ENCODE measurements around the gene GUCY1A2.
A peak's percentile ranks its signal among the peaks of the same experiment; 100 is the strongest.

GUCY1A2 gene

DNA sequence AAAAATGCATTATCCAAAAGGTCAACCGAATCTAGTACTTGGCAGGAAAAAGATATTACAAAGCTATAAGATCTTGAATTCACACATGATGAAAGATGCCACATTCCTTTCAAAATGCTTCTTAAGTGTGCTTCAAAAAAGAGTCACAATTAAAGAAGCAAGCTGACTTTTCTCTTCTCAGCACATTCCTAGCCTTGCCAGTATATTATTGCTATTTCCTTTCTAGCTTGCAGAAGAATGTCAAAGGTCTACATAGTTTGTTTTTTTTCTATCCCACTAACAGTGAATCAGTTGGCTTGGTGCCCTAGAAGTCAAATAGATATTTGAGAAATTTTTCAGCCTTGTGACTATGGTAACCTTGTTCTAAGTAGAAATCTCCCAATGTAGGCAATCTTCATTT is 56.8 kb downstream of the GUCY1A2 start:
- H2AFZ ChIP-seq (ENCODE audit: low read length): peak overlapping the region; percentile 35
- H2BK120ac ChIP-seq (ENCODE audit: low read depth, low read length): no peak overlapping the region
- no peak overlapping the region for H3K23ac ChIP-seq (ENCODE audit: low read depth, low read length, poor library complexity)
- DNase-seq (ENCODE audit: low spot score): no peak
- H3K4me2 ChIP-seq (ENCODE audit: insufficient read depth, low read length, poor library complexity, severe bottlenecking): no peak overlapping the region
- H3K36me3 ChIP-seq (replicated peaks in 1 of 2; ENCODE audit: control insufficient read depth in 2 of 2, insufficient read depth in 2 of 2, low read length in 2 of 2): no peaks in the 10 kb centered on the region
- H3K9me3 ChIP-seq (replicated peaks in 1 of 2; ENCODE audit: control insufficient read depth in 2 of 2, insufficient read depth in 1 of 2, low read depth in 1 of 2, low read length in 2 of 2): no peaks in the 10 kb centered on the region
- no peak overlapping the region for H2BK12ac ChIP-seq (ENCODE audit: low read length)
- peaks cover 13 to 21% of the 10 kb centered on the region in 2 donors for H3K4me1 ChIP-seq (ENCODE audit: control insufficient read depth in 2 of 2, insufficient read depth in 1 of 2, low read depth in 1 of 2, low read length in 2 of 2)
- H3K4me3 ChIP-seq (ENCODE audit: low read length in 2 of 2): no peak overlapping the region
- H2BK5ac ChIP-seq (ENCODE audit: low read length): no peak overlapping the region
- H3K18ac ChIP-seq (ENCODE audit: low read length): no peak overlapping the region
- no peak overlapping the region for H2AK5ac ChIP-seq (ENCODE audit: low read depth, low read length)
- no peak overlapping the region for H2BK15ac ChIP-seq (ENCODE audit: low read length)
- H4K8ac ChIP-seq (ENCODE audit: low read depth, low read length): no peak overlapping the region
- H3K14ac ChIP-seq (ENCODE audit: low read length): no peak overlapping the region
- WGBS, 2 donors (ENCODE audit: extremely low coverage in 2 of 2, insufficient read length in 2 of 2, insufficient replicate concordance in 1 of 2): no CpG with 5 or more reads among the region's 1 CpG
- H3K79me1 ChIP-seq (ENCODE audit: low read depth, low read length): no peaks in the 10 kb centered on the region
- H3K27me3 ChIP-seq (ENCODE audit: control insufficient read depth in 3 of 3, insufficient read depth in 3 of 3, low read depth in 1 of 3, low read length in 3 of 3): no peaks in the 10 kb centered on the region
- H3K4ac ChIP-seq (ENCODE audit: low read length): no peak overlapping the region
- H3K9ac ChIP-seq (ENCODE audit: low read depth, low read length, poor library complexity): no peak overlapping the region
- no peak overlapping the region for H3K27ac ChIP-seq (replicated peaks; ENCODE audit: low read length)
- H4K91ac ChIP-seq (ENCODE audit: low read depth, low read length, poor library complexity): no peak overlapping the region

GRCh38 chr11:106961048-106961447 is 57.2 kb downstream of the GUCY1A2 start:
- peaks cover 13 to 21% of the 10 kb centered on the region in 2 donors for H3K4me1 ChIP-seq (ENCODE audit: control insufficient read depth in 2 of 2, insufficient read depth in 1 of 2, low read depth in 1 of 2, low read length in 2 of 2)
- H3K18ac ChIP-seq (ENCODE audit: low read length): no peak overlapping the region
- WGBS, 2 donors (ENCODE audit: extremely low coverage in 2 of 2, insufficient read length in 2 of 2, insufficient replicate concordance in 1 of 2): no CpG with 5 or more reads among the region's 1 CpG
- H2BK12ac ChIP-seq (ENCODE audit: low read length): no peak overlapping the region
- H3K27ac ChIP-seq (replicated peaks; ENCODE audit: low read length): no peak overlapping the region
- no peak overlapping the region for H2BK15ac ChIP-seq (ENCODE audit: low read length)
- no peak overlapping the region for H2BK120ac ChIP-seq (ENCODE audit: low read depth, low read length)
- H4K8ac ChIP-seq (ENCODE audit: low read depth, low read length): no peak overlapping the region
- H3K9me3 ChIP-seq (replicated peaks in 1 of 2; ENCODE audit: control insufficient read depth in 2 of 2, insufficient read depth in 1 of 2, low read depth in 1 of 2, low read length in 2 of 2): no peaks in the 10 kb centered on the region
- no peak overlapping the region for H2AK5ac ChIP-seq (ENCODE audit: low read depth, low read length)
- no peak overlapping the region for H2BK5ac ChIP-seq (ENCODE audit: low read length)
- DNase-seq (ENCODE audit: low spot score): no peak
- H4K91ac ChIP-seq (ENCODE audit: low read depth, low read length, poor library complexity): no peak overlapping the region
- H3K23ac ChIP-seq (ENCODE audit: low read depth, low read length, poor library complexity): no peak overlapping the region
- H3K79me1 ChIP-seq (ENCODE audit: low read depth, low read length): no peaks in the 10 kb centered on the region
- no peak overlapping the region for H3K4ac ChIP-seq (ENCODE audit: low read length)
- H3K36me3 ChIP-seq (replicated peaks in 1 of 2; ENCODE audit: control insufficient read depth in 2 of 2, insufficient read depth in 2 of 2, low read length in 2 of 2): no peaks in the 10 kb centered on the region
- H2AFZ ChIP-seq (ENCODE audit: low read length): peak overlapping the region; percentile 35
- H3K27me3 ChIP-seq (ENCODE audit: control insufficient read depth in 3 of 3, insufficient read depth in 3 of 3, low read depth in 1 of 3, low read length in 3 of 3): no peaks in the 10 kb centered on the region
- no peak overlapping the region for H3K4me2 ChIP-seq (ENCODE audit: insufficient read depth, low read length, poor library complexity, severe bottlenecking)
- H3K4me3 ChIP-seq (ENCODE audit: low read length in 2 of 2): no peak overlapping the region
- no peak overlapping the region for H3K9ac ChIP-seq (ENCODE audit: low read depth, low read length, poor library complexity)
- no peak overlapping the region for H3K14ac ChIP-seq (ENCODE audit: low read length)

GRCh38 chr11:106959800-106960199 is 58.5 kb downstream of the GUCY1A2 start:
- no peaks in the 10 kb centered on the region for H3K79me1 ChIP-seq (ENCODE audit: low read depth, low read length)
- H3K4ac ChIP-seq (ENCODE audit: low read length): no peak overlapping the region
- H3K14ac ChIP-seq (ENCODE audit: low read length): no peak overlapping the region
- H3K18ac ChIP-seq (ENCODE audit: low read length): no peak overlapping the region
- H3K23ac ChIP-seq (ENCODE audit: low read depth, low read length, poor library complexity): no peak overlapping the region
- H3K4me3 ChIP-seq (ENCODE audit: low read length in 2 of 2): no peak overlapping the region
- H3K27me3 ChIP-seq (ENCODE audit: control insufficient read depth in 3 of 3, insufficient read depth in 3 of 3, low read depth in 1 of 3, low read length in 3 of 3): no peaks in the 10 kb centered on the region
- H2BK120ac ChIP-seq (ENCODE audit: low read depth, low read length): no peak overlapping the region
- no peaks in the 10 kb centered on the region for H3K9me3 ChIP-seq (replicated peaks in 1 of 2; ENCODE audit: control insufficient read depth in 2 of 2, insufficient read depth in 1 of 2, low read depth in 1 of 2, low read length in 2 of 2)
- WGBS, 2 donors (ENCODE audit: extremely low coverage in 2 of 2, insufficient read length in 2 of 2, insufficient replicate concordance in 1 of 2): no CpG with 5 or more reads among the region's 1 CpG
- H2AFZ ChIP-seq (ENCODE audit: low read length): peak overlapping the region; percentile 39
- no peaks in the 10 kb centered on the region for H3K36me3 ChIP-seq (replicated peaks in 1 of 2; ENCODE audit: control insufficient read depth in 2 of 2, insufficient read depth in 2 of 2, low read length in 2 of 2)
- H4K8ac ChIP-seq (ENCODE audit: low read depth, low read length): no peak overlapping the region
- no peak overlapping the region for H2AK5ac ChIP-seq (ENCODE audit: low read depth, low read length)
- H4K91ac ChIP-seq (ENCODE audit: low read depth, low read length, poor library complexity): no peak overlapping the region
- H3K4me2 ChIP-seq (ENCODE audit: insufficient read depth, low read length, poor library complexity, severe bottlenecking): no peak overlapping the region
- peaks cover 13 to 21% of the 10 kb centered on the region in 2 donors for H3K4me1 ChIP-seq (ENCODE audit: control insufficient read depth in 2 of 2, insufficient read depth in 1 of 2, low read depth in 1 of 2, low read length in 2 of 2)
- DNase-seq (ENCODE audit: low spot score): no peak
- H2BK15ac ChIP-seq (ENCODE audit: low read length): no peak overlapping the region
- H3K9ac ChIP-seq (ENCODE audit: low read depth, low read length, poor library complexity): no peak overlapping the region
- no peak overlapping the region for H2BK5ac ChIP-seq (ENCODE audit: low read length)
- H3K27ac ChIP-seq (replicated peaks; ENCODE audit: low read length): no peak overlapping the region
- H2BK12ac ChIP-seq (ENCODE audit: low read length): no peak overlapping the region

GRCh38 chr11:106959386-106959785 is 58.9 kb downstream of the GUCY1A2 start:
- peak overlapping the region; percentile 39 for H2AFZ ChIP-seq (ENCODE audit: low read length)
- H3K4me2 ChIP-seq (ENCODE audit: insufficient read depth, low read length, poor library complexity, severe bottlenecking): no peak overlapping the region
- no peaks in the 10 kb centered on the region for H3K79me1 ChIP-seq (ENCODE audit: low read depth, low read length)
- no peak overlapping the region for H2BK120ac ChIP-seq (ENCODE audit: low read depth, low read length)
- no peak overlapping the region for H4K8ac ChIP-seq (ENCODE audit: low read depth, low read length)
- no peak overlapping the region for H3K23ac ChIP-seq (ENCODE audit: low read depth, low read length, poor library complexity)
- no peak overlapping the region for H3K4me3 ChIP-seq (ENCODE audit: low read length in 2 of 2)
- no peak overlapping the region for H2AK5ac ChIP-seq (ENCODE audit: low read depth, low read length)
- no CpG with 5 or more reads among the region's 3 CpGs for WGBS, 2 donors (ENCODE audit: extremely low coverage in 2 of 2, insufficient read length in 2 of 2, insufficient replicate concordance in 1 of 2)
- no peak overlapping the region for H3K4ac ChIP-seq (ENCODE audit: low read length)
- H2BK5ac ChIP-seq (ENCODE audit: low read length): no peak overlapping the region
- H3K9me3 ChIP-seq (replicated peaks in 1 of 2; ENCODE audit: control insufficient read depth in 2 of 2, insufficient read depth in 1 of 2, low read depth in 1 of 2, low read length in 2 of 2): no peaks in the 10 kb centered on the region
- H3K27me3 ChIP-seq (ENCODE audit: control insufficient read depth in 3 of 3, insufficient read depth in 3 of 3, low read depth in 1 of 3, low read length in 3 of 3): no peaks in the 10 kb centered on the region
- H3K9ac ChIP-seq (ENCODE audit: low read depth, low read length, poor library complexity): no peak overlapping the region
- H3K18ac ChIP-seq (ENCODE audit: low read length): no peak overlapping the region
- no peak overlapping the region for H2BK12ac ChIP-seq (ENCODE audit: low read length)
- H3K36me3 ChIP-seq (replicated peaks in 1 of 2; ENCODE audit: control insufficient read depth in 2 of 2, insufficient read depth in 2 of 2, low read length in 2 of 2): no peaks in the 10 kb centered on the region
- H4K91ac ChIP-seq (ENCODE audit: low read depth, low read length, poor library complexity): no peak overlapping the region
- peaks cover 13 to 21% of the 10 kb centered on the region in 2 donors for H3K4me1 ChIP-seq (ENCODE audit: control insufficient read depth in 2 of 2, insufficient read depth in 1 of 2, low read depth in 1 of 2, low read length in 2 of 2)
- H3K14ac ChIP-seq (ENCODE audit: low read length): no peak overlapping the region
- H3K27ac ChIP-seq (replicated peaks; ENCODE audit: low read length): no peak overlapping the region
- DNase-seq (ENCODE audit: low spot score): no peak
- no peak overlapping the region for H2BK15ac ChIP-seq (ENCODE audit: low read length)
